Activated naive CD8-positive, alpha-beta T cell treated with anti-CD3 and anti-CD28 coated beads, Interleukin-2, amount 50 U/mL, for 16 hours (primary cell): Measurements from ENCODE around the gene RUFY4.
"Not testable (repeated sequence)": the region's sequence is repeated elsewhere in the genome, so short reads cannot be mapped to it uniquely, and the experiment has no call there.

Experiments
- DNase-seq: peaks from one replicate; pipeline ENCODE4 v3.0.0-alpha.2; 2020; ENCODE audit warnings: low read depth, low spot score

The RUFY4 gene

DNA sequence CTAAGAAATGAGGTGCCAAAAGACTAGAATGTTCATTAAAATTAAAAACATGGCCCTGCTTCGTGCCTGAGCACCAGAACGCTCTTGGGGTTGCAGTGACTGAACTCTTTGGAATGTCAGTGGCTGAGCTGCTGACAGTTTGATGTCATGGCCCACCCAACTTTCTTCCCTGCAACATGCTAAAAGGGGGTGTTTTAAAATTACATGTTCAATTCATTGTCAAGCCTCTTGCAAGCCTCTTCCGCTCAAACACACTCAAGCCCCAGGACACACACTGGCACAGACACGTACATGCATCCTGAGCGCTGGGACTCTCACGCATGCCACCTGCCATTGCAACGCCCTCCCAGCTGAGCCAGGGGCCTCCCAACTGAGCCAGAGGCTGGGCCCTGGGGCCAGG lies 12.6 kb downstream of the RUFY4 start:
- no peak for DNase-seq

DNA sequence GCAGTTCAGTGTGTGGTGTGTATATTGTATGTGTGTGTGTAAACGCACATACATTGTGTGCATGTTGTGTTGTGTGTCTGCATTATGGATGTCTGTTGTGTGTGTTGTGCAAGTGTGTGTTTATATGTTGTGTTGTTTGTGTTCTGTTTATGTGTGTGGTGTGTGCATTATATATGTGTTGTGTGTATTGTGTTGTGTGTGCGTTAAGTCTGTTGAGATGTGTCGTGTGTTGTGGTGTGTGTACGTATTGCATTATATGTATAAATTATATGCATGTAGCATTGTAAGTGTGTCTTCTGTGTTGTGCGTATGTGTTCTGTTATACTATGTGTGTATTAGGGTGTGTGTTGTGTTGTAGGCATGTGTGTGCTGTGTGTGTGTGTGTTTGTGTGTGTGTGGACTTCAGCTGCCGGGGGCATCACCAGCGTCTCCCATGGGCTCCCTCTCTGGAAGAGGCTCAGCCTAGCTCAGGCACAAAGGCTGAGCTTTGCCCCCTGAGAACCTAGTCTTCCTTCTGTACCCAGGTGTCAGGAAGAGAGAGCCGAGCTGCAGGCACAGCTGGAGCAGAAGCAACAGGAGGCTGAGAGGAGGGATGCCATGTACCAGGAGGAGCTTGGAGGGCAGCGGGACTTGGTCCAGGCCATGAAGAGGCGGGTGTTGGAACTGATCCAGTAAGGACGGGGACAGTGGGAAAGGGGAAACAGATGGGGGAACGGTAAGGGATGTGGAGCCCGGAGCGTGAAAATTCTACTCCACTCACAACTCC lies 13.7 kb downstream of the RUFY4 start:
- no peak for DNase-seq

DNA sequence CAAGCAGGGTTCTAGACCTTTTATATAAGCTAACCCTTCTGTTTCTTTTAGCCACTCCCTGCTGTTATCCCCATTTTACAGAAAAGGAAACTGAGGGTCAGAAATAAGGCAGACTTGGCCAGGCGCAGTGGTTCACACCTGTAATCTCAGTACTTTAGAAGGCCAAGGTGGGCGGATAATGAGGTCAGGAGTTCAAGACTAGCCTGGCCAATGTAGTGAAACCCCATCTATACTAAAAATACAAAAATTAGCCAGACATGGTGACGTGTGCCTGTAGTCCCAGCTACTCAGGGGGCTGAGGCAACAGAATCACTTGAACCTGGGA lies 14.3 kb downstream of the RUFY4 start:
- DNase-seq, result no peak

DNA sequence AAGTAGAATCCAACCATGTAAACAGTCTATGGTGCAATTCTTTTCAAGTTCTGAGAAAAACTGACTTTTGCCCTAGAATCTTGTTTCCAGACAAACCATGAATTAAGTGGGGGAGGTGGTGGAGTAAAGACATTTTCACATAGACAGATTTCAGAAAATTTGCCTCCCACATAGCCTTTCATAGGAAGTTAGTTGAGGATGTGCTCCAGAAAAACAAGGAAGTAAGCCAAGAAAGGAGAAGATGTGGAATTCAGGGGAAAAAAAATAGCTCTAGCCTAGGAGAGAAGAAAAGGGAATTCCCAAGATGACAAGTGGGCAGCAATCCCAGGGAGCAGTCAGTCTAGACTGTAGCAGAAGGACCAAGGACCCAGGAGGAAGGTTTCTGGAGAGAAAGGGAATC lies 17.4 kb downstream of the RUFY4 start:
- DNase-seq, result no peak

DNA sequence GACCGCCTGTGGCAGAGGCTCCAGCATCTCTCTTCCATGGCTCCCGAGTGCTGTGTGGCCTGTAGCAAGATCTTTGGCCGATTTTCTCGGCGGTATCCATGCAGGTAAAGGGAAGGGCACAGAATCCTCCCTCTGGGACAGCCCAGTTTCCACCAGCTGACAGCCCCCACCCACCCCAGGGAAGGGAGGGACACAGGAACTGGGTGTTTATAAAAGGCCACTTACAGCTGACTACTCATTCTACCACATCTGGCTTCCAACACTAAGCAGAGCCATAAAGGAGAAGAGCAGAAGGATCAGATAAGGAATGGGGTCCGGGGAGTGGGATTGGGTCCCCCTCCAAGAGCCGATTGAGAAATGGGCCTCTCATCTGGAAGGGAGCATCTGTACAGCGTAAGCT lies 20.2 kb downstream of the RUFY4 start:
- DNase-seq, result no peak

DNA sequence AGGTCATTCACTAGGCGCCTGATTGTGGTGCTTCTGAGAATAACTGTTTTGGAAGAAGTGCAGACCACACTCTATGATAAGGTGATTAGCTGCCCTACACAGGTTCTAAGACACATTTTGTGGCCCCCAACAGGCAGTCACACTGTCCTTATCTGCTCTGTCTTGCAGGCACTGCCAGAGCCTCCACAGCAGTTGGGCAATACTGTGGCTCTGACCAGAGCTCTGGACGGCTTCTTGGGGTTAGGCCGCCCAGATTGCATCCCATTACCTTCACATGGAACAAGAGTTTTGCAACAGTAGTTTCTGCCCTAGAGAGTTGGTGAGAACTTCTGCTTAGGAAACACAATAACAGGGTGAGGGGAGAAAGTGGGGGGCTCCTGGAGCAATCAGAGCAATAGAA lies 22.7 kb downstream of the RUFY4 start:
- no peak for DNase-seq

DNA sequence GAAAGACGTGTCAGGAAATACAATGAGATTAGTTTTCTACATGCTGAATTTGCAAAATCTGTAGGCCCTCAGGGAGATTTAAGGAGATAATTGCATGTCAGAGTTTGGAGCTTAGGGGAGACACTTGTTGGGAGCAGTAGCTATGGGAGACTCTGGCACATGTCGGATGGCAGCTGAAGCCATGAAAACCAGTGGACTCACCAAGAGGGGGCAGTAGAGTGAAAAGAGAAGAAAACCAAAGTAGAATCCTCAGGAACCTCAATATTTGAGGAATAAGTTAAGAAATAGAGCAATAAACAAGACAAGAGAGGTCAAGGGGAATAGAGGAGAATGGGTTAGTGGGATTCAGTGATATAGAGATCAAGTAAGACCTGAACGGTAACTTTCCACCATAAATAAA lies 24.8 kb downstream of the RUFY4 start:
- no peak for DNase-seq

DNA sequence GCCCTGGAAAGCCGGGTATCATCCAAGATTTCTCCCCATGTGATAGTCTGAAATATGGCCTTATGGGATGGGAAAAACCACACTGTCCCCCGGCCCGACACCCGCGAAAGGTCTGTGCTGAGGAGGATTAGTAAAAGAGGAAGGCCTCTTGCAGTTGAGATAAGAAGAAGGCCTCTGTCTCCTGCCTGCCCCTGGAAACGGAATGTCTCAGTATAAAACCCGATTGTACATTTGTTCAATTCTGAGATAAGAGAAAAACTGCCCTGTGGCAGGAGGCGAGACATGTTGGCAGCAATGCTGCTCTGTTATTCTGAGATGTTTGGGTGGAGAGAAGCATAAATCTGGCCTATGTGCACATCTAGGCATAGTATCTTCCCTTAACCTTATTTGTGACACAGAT lies 26.8 kb downstream of the RUFY4 start:
- DNase-seq, result no peak

DNA sequence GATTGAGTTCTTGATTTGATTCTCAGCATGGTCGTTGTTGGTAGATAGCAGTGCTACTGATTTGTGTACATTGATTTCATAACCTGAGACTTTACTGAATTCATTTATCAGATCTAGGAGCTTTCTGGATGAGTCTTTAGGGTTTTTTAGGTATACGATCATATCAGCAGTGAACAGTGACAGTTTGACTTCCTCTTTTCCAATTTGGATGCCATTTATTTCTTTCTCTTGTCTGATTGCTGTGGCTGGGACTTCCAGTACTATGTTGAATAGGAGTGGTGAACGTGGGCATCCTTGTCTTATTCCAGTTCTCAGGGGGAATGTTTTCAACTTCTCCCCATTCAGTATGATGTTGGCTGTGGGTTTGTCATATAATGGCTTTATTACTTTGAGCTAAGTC lies 28.9 kb downstream of the RUFY4 start:
- no peak for DNase-seq

DNA sequence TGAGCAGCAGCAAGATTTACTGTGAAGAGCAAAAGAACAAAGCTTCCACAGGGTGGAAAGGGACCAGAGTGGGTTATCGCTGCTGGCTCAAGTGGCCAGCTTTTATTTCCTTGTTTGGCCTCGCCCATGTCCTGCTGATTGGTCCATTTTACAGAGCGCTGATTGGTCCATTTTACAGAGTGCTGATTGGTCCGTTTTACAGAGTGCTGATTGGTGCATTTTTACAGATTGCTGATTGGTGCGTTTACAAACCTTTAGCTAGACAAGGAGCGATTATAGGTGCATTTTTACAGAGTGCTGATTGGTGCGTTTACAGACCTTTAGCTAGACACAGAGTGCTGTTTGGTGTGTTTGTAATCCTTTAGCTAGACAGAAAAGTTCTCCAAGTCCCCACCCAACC lies 39.8 kb downstream of the RUFY4 start:
- not testable (repeated sequence) for DNase-seq

DNA sequence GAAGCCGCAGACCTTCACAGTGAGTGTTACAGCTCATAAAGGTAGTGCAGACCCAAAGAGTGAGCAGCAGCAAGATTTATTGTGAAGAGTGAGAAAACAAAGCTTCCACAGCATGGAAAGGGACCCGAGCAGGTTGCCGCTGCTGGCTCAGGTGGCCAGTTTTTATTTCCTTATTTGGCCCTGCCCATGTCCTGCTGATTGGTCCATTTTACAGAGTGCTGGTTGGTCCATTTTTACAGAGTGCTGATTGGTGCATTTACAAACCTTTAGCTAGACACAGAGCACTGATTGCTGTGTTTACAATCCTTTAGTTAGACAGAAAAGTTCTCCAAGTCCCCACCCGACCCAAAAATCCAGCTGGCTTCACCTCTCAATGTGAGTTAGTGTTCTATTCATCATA lies 52.7 kb downstream of the RUFY4 start:
- not testable (repeated sequence) for DNase-seq

DNA sequence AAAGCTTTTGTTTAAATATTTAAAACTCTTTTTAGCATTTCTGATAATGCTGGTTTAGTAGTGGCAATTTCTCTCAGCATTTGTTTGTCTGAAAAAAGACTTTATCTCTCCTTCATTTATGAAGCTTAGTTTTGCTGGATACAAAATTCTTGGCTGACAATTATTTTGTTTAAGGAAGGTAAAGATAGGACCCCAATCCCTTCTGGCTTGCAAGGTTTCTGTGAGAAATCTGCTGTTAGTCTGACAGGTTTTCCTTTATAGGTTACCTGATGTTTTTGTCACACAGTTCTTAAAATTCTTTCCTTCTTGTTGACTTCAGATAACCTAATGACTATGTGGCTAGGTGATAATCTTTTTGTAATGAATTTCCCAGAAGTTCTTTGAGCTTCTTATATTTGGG lies 53.2 kb downstream of the RUFY4 start:
- DNase-seq, result not testable (repeated sequence)

DNA sequence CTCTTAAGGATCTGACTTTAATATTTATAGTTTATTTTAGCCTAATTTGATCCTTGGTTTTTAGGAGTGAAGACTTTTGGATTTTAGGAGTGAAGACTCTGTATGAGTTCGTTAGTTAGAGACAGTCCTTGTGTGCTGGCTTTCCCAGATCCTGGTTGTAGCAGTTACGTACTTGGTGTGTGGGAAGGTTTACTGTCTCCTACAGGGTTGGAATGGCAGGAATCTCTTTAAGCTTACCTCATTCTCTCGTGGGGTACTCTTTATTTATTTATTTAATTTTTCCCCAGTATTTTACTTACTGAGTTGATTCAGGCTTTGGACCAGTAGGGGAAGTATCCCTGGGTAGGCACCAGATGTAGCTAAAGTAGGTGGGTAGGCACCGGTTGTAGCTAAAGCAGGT lies 54.9 kb downstream of the RUFY4 start:
- DNase-seq, result no peak

DNA sequence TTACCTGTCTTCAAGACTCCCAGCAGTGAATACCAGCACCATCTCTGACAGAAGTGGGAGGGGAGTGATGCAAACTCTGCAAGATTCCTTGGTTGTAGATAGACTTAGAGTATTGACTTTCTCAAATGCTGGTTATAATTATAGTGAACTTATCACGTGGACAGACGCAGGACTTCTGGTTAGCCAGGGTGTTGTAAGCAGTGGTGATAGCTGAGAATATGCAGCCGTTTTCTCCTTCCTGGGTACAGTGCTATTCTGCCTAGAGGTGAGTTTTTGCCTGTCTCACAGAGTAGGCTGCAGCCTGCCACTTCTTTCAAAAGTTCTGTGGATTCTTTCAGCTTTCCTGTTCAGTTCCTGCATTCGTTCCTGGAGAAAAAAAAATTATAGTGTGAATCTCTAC lies 56.0 kb downstream of the RUFY4 start:
- no peak for DNase-seq

DNA sequence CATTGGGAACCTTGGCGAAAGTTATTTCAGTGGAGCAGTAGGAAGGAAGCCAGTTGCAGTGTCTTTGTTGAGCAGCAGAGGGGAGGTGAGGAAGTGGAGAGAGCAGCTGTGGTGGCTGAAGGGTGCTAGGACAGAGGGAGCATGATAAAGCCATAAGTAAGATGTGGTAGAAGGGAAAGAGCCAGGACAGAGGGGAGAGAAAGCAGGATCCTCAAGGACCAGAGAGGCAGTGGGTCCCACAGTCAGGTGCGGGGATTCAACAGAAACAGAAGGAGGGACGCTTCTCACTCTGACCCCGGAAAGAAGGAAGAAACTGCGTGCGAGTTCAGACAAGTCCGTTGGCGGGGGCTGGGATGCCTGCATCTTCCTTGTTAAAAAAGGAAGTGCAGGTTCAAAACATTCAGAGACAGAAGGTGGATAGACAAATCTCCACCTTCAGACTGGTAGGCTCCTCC lies 56.6 kb downstream of the RUFY4 start, which contains the start of gene CXCR2:
TSS of gene CXCR2 (plus strand) at position 403 of the 455 bp plus-strand sequence. CDS start 8,774 bp downstream, outside the sequence.
- DNase-seq, result no peak

DNA sequence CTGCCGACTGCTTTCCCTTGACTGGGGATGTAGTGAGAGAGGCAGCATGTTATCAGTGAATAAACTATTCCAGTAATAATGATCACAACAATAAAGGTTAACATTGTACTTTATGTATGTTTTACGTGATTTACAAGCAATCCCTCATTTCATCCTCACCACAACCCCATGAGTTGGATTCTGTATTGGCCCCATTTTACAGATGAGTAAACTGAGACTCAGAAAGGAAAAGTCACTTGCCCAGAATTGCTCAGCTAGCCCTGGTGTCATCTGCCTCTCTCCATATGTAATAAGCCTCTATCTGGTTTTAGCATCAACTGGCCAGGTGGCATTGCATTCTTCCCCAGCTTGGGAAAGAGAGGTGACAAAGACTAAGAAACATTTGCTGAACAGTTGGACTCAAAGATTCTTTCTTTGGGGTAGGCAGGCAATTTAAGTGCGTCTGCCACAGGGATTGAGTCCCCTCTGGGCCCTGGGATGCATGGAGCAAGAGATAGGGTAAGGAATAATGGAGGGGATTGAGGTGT lies 58.9 kb downstream of the RUFY4 start:
- DNase-seq, result no peak

DNA sequence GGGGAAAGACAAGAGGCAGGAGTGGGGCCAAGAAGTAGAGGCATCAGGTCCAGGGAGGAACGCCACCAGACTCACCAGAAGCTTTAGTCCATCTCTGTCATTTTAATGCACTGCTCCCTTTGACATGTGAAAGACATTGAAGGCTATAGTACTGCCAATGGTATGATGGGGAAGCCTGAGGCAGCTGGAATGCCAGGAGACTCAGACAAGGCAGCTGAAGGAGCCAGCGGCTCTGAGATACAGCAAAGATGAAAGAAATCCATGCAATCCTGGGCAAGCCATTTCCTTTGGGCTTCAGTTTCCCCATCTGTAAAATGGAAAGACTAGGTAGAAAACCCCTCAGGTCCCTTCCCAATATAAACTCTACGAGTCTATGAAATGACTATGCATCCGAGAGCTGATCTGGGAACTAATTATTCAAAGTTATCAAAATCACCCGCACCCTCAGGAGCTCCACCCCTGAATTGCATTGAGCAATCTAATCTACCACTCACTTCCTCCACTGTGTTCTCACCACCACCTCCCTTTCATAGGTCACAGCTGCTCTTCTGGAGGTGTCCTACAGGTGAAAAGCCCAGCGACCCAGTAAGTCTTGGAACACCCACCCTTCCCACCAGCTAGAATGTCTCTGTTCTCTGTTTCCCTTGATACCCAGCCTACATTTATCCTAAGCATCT lies 59.9 kb downstream of the RUFY4 start:
- DNase-seq, result no peak

DNA sequence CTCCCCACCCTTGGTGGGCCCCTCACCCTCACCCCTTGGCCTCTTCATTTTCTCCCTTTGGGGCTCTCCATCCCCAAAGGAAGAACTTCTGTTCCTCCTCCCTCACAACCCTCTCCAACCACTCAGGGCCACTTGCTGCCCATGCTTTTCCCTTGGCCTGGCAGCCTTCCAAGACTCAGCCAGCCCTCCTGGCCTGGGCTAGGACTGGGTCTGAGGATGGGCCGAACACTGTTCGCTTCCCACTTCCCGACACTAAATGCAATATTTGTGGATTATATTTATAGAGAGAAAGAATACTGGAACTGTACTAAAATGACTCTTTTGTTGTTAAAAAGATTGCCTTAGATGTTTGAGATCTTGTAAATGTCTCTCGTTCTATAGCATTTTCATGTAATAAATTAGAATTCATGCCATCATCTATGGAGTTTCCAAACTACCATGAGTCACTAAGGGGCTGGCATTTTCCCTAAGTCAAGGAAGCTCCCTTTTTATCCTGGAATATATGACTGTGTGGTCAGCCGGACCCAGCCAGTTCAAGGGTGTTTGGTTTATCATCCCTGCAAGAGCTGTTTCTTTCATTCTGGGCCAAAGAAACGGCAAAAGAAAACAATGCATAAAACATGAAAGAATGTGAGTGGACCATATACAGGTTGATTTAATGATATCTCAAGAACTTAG lies 60.5 kb downstream of the RUFY4 start:
- no peak for DNase-seq

DNA sequence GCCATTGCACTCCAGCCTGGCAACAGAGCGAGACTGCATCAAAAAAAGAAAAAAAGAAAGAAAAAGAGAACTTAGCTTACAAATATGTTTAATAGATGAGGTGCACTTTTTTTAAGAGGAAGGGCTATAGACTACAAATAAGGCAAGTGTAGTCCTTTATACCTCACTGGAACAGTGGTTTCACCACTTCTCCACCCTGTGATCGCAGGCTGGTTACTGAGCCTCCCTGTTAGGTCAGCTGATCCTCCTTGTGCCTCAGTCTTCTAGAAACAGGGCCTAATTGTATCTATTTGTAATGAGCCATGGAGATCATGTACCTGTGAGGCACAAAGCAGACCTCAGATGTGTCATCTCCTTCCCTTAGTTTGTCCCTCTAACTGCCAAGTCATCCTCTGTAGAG lies 61.3 kb downstream of the RUFY4 start:
- DNase-seq, result no peak

DNA sequence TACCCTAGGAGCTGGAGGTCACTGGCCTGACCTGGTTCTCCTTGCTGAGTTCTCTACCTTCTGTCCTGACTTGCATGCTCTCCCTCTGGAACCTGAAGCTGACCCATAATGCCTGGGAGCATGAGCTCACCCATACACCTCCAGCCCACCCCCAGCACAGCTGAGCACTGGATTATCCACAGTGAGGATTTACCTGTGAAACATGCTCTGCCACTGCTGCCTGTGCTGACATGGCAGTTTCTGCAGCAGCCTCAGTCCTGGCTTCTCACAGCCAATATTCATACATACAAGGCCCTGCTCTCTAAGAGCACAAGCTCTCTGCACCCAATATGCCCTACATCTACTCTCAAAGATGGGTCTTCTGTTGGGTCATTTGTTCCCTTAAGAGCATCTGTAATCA lies 61.8 kb downstream of the RUFY4 start:
- no peak for DNase-seq

DNA sequence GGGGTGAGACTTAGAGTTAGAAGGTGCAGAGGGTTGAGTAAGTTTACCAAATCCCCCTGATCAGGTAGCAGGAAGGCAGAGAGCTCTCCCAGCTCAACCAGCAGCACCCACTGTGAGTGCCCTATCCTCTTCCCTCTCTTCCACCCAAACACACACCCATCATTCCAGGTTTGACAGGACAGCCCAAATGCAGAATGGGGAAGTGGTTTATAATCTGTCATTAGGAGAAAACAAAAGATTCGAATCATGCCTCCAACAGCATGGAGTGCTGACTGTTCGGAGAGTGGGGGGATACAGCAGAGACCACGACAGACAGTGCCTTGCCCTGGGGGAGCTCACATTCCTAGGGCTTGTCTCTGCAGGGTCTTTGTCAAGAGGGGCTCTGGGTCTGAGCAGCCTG lies 68.5 kb downstream of the RUFY4 start:
- DNase-seq, result no peak

DNA sequence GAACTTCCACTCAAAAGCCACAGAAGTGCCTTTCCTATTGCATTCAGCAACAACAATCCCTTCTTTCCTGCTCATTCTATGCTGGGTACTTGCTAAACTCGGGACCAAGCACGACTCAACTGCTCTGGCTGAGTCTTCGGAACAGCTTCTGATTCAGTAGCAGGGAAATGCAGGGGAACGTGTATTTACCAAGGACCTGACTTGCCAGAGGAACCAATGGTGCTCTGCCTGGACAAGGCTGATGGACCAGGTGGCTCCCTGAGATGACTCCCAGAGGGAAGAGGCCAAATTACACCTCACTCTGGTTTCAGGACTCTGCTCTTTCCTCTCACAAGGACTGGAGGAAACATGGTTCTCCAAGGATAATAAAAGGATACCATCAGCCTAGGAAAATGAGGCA lies 69.0 kb downstream of the RUFY4 start:
- no peak for DNase-seq
